DND-41 (cell line): ENCODE results near the gene SPEF1.

Experiments used
- CTCF ChIP-seq: IDR thresholded peaks from 2 replicates; pipeline ENCODE4 v1.5.1; 2012; ENCODE audit warnings: borderline replicate concordance, low read length, moderate library complexity, mild to moderate bottlenecking; ENCODE audit not compliant: poor library complexity, severe bottlenecking; ENCODE audit errors: extremely low read depth
- EZH2 ChIP-seq: IDR thresholded peaks from 3 replicates; pipeline ENCODE4 v1.6.1; 2012; ENCODE audit warnings: borderline replicate concordance, low read depth, mild to moderate bottlenecking, moderate library complexity, low read length, inconsistent platforms; ENCODE audit not compliant: severe bottlenecking

- TF ChIP-seq CTCF = no peak
- TF ChIP-seq EZH2 = no peak
Observed at GRCh38 chr20:3804781-3805180, 23.5 kb upstream of the SPEF1 start.
